ENCODE data around the gene PARK7.
"Not testable (repeated sequence)": the region's sequence is repeated elsewhere in the genome, so short reads cannot be mapped to it uniquely, and the experiment has no call there.

PARK7 gene

GRCh38 chr1:7954683-7955082, 6.8 kb upstream of the PARK7 start:
- ATAC-seq (replicated peaks): peak; percentile 17
- H3K4me3 Mint-ChIP-seq: peak overlapping the region; percentile 90 to 95
- no peaks in the 10 kb centered on the region for H3K27me3 Mint-ChIP-seq
- no peaks in the 10 kb centered on the region for H3K9me3 Mint-ChIP-seq
- H3K36me3 Mint-ChIP-seq (ENCODE audit: insufficient read depth): peaks cover 3% of the 10 kb centered on the region
- DNase-seq: no peak
- H3K27ac Mint-ChIP-seq: peak overlapping the region; percentile 95 to 96
- H3K4me1 Mint-ChIP-seq (ENCODE audit: low read depth in 2 of 2): peaks cover 28 to 36% of the 10 kb centered on the region in 2 donors

DNA sequence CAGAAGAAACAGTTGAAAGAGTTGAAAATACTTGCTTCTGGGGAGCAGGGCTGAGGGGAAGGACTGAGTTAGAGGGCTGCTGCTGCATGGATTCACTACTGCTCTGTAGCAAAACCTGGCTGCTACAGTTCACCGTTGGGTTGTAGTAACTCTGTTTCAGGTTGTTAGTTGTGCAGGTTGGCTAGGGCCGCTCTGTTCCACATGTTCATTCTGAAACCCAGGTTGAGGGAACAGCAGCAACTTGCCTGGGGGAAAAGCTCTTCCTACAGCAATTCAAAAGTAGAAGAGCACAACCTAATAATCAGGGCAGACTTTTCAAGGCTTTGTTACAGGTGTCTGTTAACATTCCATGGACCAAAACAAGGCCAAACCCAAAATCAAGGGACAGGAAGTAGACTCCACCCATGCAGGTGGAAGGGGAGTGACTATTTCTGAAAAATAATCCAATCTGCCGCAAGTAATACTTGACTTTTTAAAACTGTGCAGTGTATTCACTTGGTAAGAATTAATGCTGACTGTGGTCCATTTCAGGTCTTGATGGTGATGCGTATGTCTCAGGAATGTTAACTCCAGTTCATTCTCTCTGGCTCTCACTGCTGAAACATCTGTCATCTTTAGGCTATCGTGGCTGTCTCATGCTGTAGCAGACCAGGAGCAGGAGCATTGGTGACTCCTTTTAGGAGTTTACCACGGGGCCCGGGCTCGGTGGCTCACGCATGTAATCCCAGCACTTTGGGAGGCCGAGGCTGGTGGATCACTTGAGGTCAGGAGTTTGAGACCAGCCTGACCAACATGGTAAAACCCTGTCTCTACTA, 5.1 kb upstream of the PARK7 start:
- Mint-ChIP-seq H3K27me3 (no peaks in the 10 kb centered on the region), H3K4me1 (ENCODE audit: low read depth in 2 of 2) (peaks cover 25 to 41% of the 10 kb centered on the region in 2 donors), H3K36me3 (ENCODE audit: insufficient read depth) (peaks cover 10% of the 10 kb centered on the region), H3K4me3 (peak overlapping the region; percentile 50 to 66), H3K9me3 (no peaks in the 10 kb centered on the region), H3K27ac (peak overlapping the region; percentile 95 to 96)
- no peak for ATAC-seq (replicated peaks)
- DNase-seq: no peak

DNA sequence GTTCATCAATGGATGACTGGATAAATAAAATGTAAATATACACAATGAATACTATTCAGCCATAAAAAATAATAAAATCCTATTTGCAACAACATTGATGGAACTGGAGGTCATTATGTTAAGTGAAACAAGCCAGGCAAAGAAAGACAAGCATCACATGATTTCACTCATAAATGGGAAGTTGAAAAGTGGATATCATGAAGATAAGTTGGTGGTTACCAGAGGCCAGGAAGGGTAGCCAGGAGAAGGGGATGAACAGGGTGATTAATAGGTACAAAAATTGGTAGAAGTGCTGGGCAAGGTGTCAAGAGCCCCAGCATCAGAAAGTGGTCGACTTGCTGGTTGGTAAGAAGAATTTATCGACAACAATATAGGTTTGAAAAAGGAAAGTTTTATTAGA, 1.3 kb upstream of the PARK7 start:
- ATAC-seq (replicated peaks) (no peak), DNase-seq (no peak)
- H3K4me1 Mint-ChIP-seq (ENCODE audit: low read depth in 2 of 2): peaks cover 35 to 53% of the 10 kb centered on the region in 2 donors
- no peaks in the 10 kb centered on the region for H3K9me3 Mint-ChIP-seq
- peak overlapping the region; percentile 82 to 96 for H3K27ac Mint-ChIP-seq
- peaks cover 39% of the 10 kb centered on the region for H3K36me3 Mint-ChIP-seq (ENCODE audit: insufficient read depth)
- H3K27me3 Mint-ChIP-seq: no peaks in the 10 kb centered on the region
- H3K4me3 Mint-ChIP-seq: peak overlapping the region; percentile 88 to 91

GRCh38 chr1:7960867-7961215, 670 bp upstream of the PARK7 start:
- ATAC-seq (replicated peaks): peak; percentile 39

DNA sequence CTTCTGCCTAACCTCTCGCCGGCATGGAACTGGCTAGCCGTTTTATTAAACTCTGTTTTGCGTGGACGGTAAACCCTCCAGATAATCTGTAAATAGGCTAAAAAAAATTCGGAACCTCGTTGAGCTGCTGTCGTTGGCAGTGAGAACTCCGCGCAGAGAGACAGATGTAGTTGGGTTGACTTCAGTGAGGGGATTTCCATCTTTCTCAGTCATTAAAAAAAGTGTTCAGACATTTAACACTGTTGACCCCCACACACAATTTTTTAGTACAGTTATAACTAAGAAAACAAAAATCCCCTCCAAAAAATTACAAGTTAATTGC, 464 bp downstream of the PARK7 start:
- DNase-seq (peak in 1 of 3 experiments; percentile 41), ATAC-seq (replicated peaks) (peak; percentile 39)
- Mint-ChIP-seq H3K4me1 (ENCODE audit: low read depth in 2 of 2) (peaks cover 30 to 53% of the 10 kb centered on the region in 2 donors), H3K27me3 (no peaks in the 10 kb centered on the region), H3K36me3 (ENCODE audit: insufficient read depth) (peaks cover 56% of the 10 kb centered on the region), H3K9me3 (no peaks in the 10 kb centered on the region), H3K27ac (peak overlapping the region; percentile 92 to 96), H3K4me3 (peak overlapping the region; percentile 88 to 91)

More at GRCh38 chr1:7960867-7961215, 670 bp upstream of the PARK7 start:
- Mint-ChIP-seq H3K27ac (peak overlapping the region; percentile 92 to 96), H3K4me1 (ENCODE audit: low read depth in 2 of 2) (peaks cover 33 to 52% of the 10 kb centered on the region in 2 donors), H3K27me3 (no peaks in the 10 kb centered on the region), H3K4me3 (peak overlapping the region; percentile 88 to 91), H3K9me3 (no peaks in the 10 kb centered on the region), H3K36me3 (ENCODE audit: insufficient read depth) (peaks cover 46% of the 10 kb centered on the region)
- DNase-seq: no peak

- H3K4me3 Mint-ChIP-seq: peak overlapping the region; percentile 88 to 91
- H3K27ac Mint-ChIP-seq: peak overlapping the region; percentile 92 to 96
- H3K27me3 Mint-ChIP-seq: no peaks in the 10 kb centered on the region
- H3K4me1 Mint-ChIP-seq (ENCODE audit: low read depth in 2 of 2): peaks cover 35 to 55% of the 10 kb centered on the region in 2 donors
- ATAC-seq (replicated peaks) (no peak), DNase-seq (no peak)
- H3K36me3 Mint-ChIP-seq (ENCODE audit: insufficient read depth): peaks cover 63% of the 10 kb centered on the region
- H3K9me3 Mint-ChIP-seq: no peaks in the 10 kb centered on the region
Observed at GRCh38 chr1:7962636-7963377, 1.3 kb downstream of the PARK7 start.

- not testable (repeated sequence) for H3K9me3 Mint-ChIP-seq; ATAC-seq (replicated peaks); DNase-seq; H3K27me3 Mint-ChIP-seq
- Mint-ChIP-seq H3K36me3 (ENCODE audit: insufficient read depth) (peaks cover 65% of the 10 kb centered on the region), H3K4me3 (peak overlapping the region; percentile 88 to 91), H3K27ac (peak overlapping the region; percentile 81 to 96), H3K4me1 (ENCODE audit: low read depth in 2 of 2) (peaks cover 35 to 55% of the 10 kb centered on the region in 2 donors)
Observed at GRCh38 chr1:7963378-7963730, 1.8 kb downstream of the PARK7 start.

GRCh38 chr1:7963841-7964240, 2.3 kb downstream of the PARK7 start:
- Mint-ChIP-seq H3K4me3 (peak overlapping the region; percentile 88 to 91), H3K36me3 (ENCODE audit: insufficient read depth) (peaks cover 66% of the 10 kb centered on the region)
- not testable (repeated sequence) for H3K27me3 Mint-ChIP-seq

DNA sequence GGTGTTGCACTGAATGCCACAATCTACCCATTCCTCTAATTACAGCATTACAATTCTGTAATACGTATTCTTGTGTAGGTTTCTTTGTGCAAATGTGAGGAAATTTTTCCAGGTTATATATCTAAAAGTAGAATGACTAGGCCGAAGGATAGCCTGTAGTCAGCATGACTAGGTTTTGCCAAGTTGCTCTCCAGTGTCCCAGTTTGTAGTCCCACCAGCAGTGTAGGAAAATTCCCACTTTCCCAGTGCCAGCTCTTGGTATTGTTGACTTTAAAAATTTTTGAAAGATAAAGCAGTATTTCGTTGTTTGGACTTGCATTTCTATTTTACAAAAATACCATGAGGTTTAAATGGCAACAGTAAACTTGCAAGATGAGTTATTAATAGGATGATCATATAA, 3.0 kb downstream of the PARK7 start:
- Mint-ChIP-seq H3K4me3 (peak overlapping the region in 1 of 2 donors; percentile 91), H3K27ac (peak overlapping the region; percentile 17 to 96), H3K27me3 (no peaks in the 10 kb centered on the region), H3K9me3 (no peaks in the 10 kb centered on the region), H3K4me1 (ENCODE audit: low read depth in 2 of 2) (peaks cover 34 to 55% of the 10 kb centered on the region in 2 donors), H3K36me3 (ENCODE audit: insufficient read depth) (peaks cover 72% of the 10 kb centered on the region)
- DNase-seq (no peak), ATAC-seq (replicated peaks) (no peak)

More at GRCh38 chr1:7963841-7964240, 2.3 kb downstream of the PARK7 start:
- not testable (repeated sequence) for H3K9me3 Mint-ChIP-seq; DNase-seq; ATAC-seq (replicated peaks)
- Mint-ChIP-seq H3K27ac (peak overlapping the region; percentile 81 to 96), H3K4me1 (ENCODE audit: low read depth in 2 of 2) (peaks cover 35 to 55% of the 10 kb centered on the region in 2 donors)

DNA sequence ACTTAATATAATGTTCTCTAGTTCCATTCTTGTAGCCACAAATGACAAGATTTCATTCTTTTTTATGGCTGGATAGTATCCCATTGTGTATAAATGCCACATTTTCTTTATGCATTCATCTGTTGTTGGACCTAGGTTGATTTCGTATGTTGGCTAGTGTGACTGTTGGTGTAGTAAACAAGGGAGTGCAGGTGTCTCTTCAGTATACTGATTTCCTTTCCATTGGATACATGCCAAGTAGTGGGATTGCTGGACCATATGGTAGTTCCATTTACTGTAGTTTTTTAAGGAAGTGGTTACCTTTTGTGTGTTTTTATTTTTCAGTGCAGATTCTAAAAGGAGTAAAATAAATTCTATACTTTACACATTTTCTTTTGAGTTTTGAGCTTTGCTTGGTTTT, 5.7 kb downstream of the PARK7 start:
- Mint-ChIP-seq H3K4me3 (peak overlapping the region in 1 of 2 donors; percentile 32), H3K27me3 (no peaks in the 10 kb centered on the region), H3K4me1 (ENCODE audit: low read depth in 2 of 2) (peaks cover 29 to 42% of the 10 kb centered on the region in 2 donors), H3K9me3 (no peaks in the 10 kb centered on the region), H3K36me3 (ENCODE audit: insufficient read depth) (peaks cover 86% of the 10 kb centered on the region), H3K27ac (peak overlapping the region; percentile 20 to 32)
- ATAC-seq (replicated peaks) (no peak), DNase-seq (no peak)

DNA sequence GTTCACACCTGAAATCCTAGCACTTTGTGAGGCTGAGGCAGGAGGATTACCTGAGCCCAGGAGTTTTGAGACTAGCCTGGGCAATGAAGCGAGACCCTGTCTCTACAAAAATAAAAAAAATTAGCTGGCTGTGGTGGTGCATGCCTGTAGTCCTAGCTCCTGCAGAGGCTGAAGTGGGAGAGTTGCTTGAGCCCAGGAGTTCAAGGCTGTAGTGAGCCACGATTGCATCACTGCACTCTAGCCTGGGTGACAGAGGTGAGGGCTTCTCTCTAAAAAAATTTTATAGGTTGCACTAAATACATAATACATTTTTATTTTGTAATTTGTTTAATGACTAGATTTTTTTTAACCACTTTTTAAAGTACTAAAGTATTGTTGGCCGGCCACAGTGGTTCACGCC, 6.1 kb downstream of the PARK7 start:
- Mint-ChIP-seq H3K4me3 (no peak overlapping the region), H3K9me3 (no peaks in the 10 kb centered on the region), H3K27me3 (no peaks in the 10 kb centered on the region), H3K27ac (no peak overlapping the region), H3K4me1 (ENCODE audit: low read depth in 2 of 2) (peaks cover 26 to 39% of the 10 kb centered on the region in 2 donors), H3K36me3 (ENCODE audit: insufficient read depth) (peaks cover 85% of the 10 kb centered on the region)
- no peak for DNase-seq
- ATAC-seq (replicated peaks): no peak

- H3K4me3 Mint-ChIP-seq: no peak overlapping the region
- peaks cover 67% of the 10 kb centered on the region for H3K36me3 Mint-ChIP-seq (ENCODE audit: insufficient read depth)
Observed at GRCh38 chr1:7970246-7970645, 8.7 kb downstream of the PARK7 start.

GRCh38 chr1:7971024-7971423, 9.5 kb downstream of the PARK7 start:
- no peaks in the 10 kb centered on the region for H3K9me3 Mint-ChIP-seq
- H3K36me3 Mint-ChIP-seq (ENCODE audit: insufficient read depth): peaks cover 63% of the 10 kb centered on the region
- DNase-seq (no peak), ATAC-seq (replicated peaks) (no peak)
- H3K4me3 Mint-ChIP-seq: no peak overlapping the region
- no peaks in the 10 kb centered on the region for H3K27me3 Mint-ChIP-seq
- H3K27ac Mint-ChIP-seq: peak overlapping the region in 1 of 2 donors; percentile 57
- peaks cover 11 to 22% of the 10 kb centered on the region in 2 donors for H3K4me1 Mint-ChIP-seq (ENCODE audit: low read depth in 2 of 2)

More at GRCh38 chr1:7970246-7970645, 8.7 kb downstream of the PARK7 start:
- H3K9me3 Mint-ChIP-seq: no peaks in the 10 kb centered on the region
- ATAC-seq (replicated peaks) (no peak), DNase-seq (no peak)
- peaks cover 13 to 24% of the 10 kb centered on the region in 2 donors for H3K4me1 Mint-ChIP-seq (ENCODE audit: low read depth in 2 of 2)
- peak overlapping the region; percentile 41 to 57 for H3K27ac Mint-ChIP-seq
- no peaks in the 10 kb centered on the region for H3K27me3 Mint-ChIP-seq

All from effector memory CD8-positive, alpha-beta T cell (primary cell).